Small intestine (tissue), 7 donors: ENCODE results near the gene IWS1. TPM values are rescaled to one million over a fixed set of nuclear protein-coding genes. Genes with fewer than 3 reads are reported as not detected.
"Not testable (repeated sequence)": the region's sequence is repeated elsewhere in the genome, so short reads cannot be mapped to it uniquely, and the experiment has no call there.

Experiments used
- DNase-seq, 2 donors: peaks; one replicate each; pipeline versions ENCODE4 v3.0.0 to v3.0.0-alpha.2; 2013
- FAIRE-seq: peaks from 2 replicates; lab custom pipeline; 2012; peaks lifted over from hg19 to GRCh38; lab: Jason Lieb, UNC
- H3K27ac ChIP-seq, 3 donors: one replicate each; pipeline ENCODE4 v1.5.1; 2013; ENCODE audit warnings: low read length in 2 of 3, mild to moderate bottlenecking in 2 of 3, control low read depth in 1 of 3, inconsistent platforms in 1 of 3, low read depth in 1 of 3, moderate library complexity in 1 of 3
- H3K27me3 ChIP-seq, 3 donors: one replicate each; pipeline ENCODE4 v1.6.1; 2013; ENCODE audit warnings: low read length in 3 of 3, inconsistent platforms in 1 of 3; ENCODE audit not compliant: control insufficient read depth in 3 of 3, insufficient read depth in 3 of 3
- H3K36me3 ChIP-seq, 3 donors: one replicate each; pipeline ENCODE4 v1.6.1; 2013; ENCODE audit warnings: low read length in 3 of 3, inconsistent platforms in 1 of 3, low read depth in 1 of 3, mild to moderate bottlenecking in 1 of 3, moderate library complexity in 1 of 3; ENCODE audit not compliant: control insufficient read depth in 3 of 3, insufficient read depth in 2 of 3
- H3K4me1 ChIP-seq, 3 donors: one replicate each; pipeline ENCODE4 v1.6.1; 2013; ENCODE audit warnings: low read length in 2 of 3, inconsistent platforms in 1 of 3, low read depth in 1 of 3, mild to moderate bottlenecking in 1 of 3, moderate library complexity in 1 of 3; ENCODE audit not compliant: control insufficient read depth in 3 of 3, insufficient read depth in 2 of 3
- H3K4me3 ChIP-seq, 3 donors: one replicate each; pipeline ENCODE4 v1.5.1; 2013; ENCODE audit warnings: low read length in 3 of 3, control low read depth in 1 of 3, inconsistent platforms in 1 of 3, low read depth in 1 of 3, mild to moderate bottlenecking in 1 of 3, moderate library complexity in 1 of 3
- H3K9me3 ChIP-seq, 2 donors: one replicate each; pipeline ENCODE4 v1.6.1; 2013; ENCODE audit warnings: low read depth in 1 of 2, low read length in 1 of 2; ENCODE audit not compliant: control insufficient read depth in 2 of 2, insufficient read depth in 1 of 2
- WGBS, 3 donors: extraction: QIAGEN DNeasy Blood & Tissue Kit; methylation state at CpG; one replicate each; pipeline ENCODE4 v1.1.7; 2013; 5-methylcytosine and 5-hydroxymethylcytosine counted together
- polyA plus RNA-seq, 4 donors: library from polyadenylated mRNA; stranded (reverse) in 3 of 4; unstranded in 1 of 4; fragments of 200-250 nt in 3 of 4; fragments of 120-200 nt in 1 of 4; gene quantifications; one replicate each; pipeline versions ENCODE4 v1.2.1 to v1.2.3, GENCODE V29; 2013
- donor health status: healthy with polysubstance abuse.
- donor health status: control.
- donor health status: control.
- donor health status: Bipolar disorder and iron deficiency.
- donor health status: healthy.

IWS1 gene
- polyA plus RNA-seq, 4 donors = 23.3 to 53.0 (median 47.8) TPM

DNA sequence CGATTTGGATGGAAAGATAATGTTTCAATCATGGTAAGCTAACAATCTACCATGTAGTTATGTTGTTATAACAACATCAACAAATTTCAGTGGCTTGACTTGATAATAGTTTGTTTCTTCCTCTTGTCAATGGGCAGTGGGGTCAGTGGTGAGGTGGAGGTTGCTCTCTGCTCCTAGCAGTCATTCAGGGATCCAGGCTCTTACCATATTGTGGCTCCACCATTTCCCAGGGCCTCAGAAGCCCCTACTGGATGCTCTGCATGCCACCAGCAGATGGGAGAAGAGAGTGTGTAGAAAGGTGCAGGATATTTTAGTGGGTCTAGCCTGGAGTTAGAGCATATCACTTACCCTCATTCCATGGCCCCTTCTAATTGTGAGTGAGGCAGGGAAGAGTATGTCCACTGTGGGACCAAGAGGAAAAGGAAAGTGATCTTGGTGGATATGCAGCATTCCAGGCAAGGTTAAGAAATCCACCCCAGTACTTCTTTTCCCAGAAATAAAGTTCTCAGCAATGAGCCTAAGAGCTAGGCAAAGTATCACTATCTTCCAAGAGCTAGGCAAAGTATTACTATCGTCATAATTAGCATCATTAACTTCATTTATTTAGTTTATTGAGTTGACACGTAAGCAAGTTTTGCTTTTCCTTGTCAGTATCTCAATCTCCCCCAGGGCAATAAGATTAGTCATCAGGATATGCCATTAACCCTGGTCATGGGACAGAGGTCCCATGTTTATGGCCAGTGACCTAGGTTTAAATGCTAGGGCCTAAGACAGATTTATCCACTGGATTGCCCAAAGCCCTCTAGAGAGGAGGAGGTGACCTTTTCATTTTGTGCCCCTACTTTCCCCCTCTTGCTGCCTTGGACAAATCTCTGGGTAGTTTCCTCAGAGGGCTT, 4.2 kb upstream of the IWS1 start:
- Histone ChIP-seq H3K27me3 (no peaks in the 10 kb centered on the region), H3K4me1 (peaks cover 4 to 47% (median 22%) of the 10 kb centered on the region in 3 donors), H3K27ac (peak overlapping the region; percentile 78 to 86 (median 81)), H3K36me3 (no peaks in the 10 kb centered on the region), H3K9me3 (peaks cover 0 to 9% of the 10 kb centered on the region in 2 donors), H3K4me3 (no peak overlapping the region)
- DNase-seq = peak; percentile 76 to 93
- WGBS, 3 donors = 21 to 59% (median 41%) methylated on average over 3 of the region's 3 CpGs
- FAIRE-seq = no peak

- H3K27ac ChIP-seq, DNase-seq, FAIRE-seq, H3K4me3 ChIP-seq, H3K36me3 ChIP-seq, H3K9me3 ChIP-seq, H3K27me3 ChIP-seq: not testable (repeated sequence)
- H3K4me1 ChIP-seq = peaks cover 6 to 38% (median 19%) of the 10 kb centered on the region in 3 donors
- WGBS, 3 donors = 92% methylated on average over 2 of the region's 2 CpGs
Measured at GRCh38 chr2:127529416-127529815, 3.1 kb upstream of the IWS1 start.

DNA sequence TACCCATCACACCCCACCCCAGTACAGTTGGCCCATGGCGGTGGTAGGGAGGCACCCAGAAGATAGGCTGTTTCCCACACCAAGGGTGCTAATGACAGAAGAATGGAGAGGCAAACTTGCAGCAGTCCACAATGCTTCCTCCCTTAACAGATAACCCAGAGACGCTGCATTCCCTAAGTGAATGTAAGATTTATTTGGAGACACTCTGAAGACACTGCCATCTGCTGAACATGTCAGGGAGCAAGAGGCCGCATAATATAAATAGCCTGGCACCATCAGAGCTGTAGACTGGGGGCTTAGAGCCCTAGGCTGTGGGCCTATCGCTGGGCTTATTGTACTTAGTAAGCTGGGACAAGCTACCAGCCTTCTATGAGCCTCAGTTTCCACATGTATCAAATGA, 2.2 kb upstream of the IWS1 start:
- Histone ChIP-seq H3K36me3 (peaks cover 0 to 2% (median 0%) of the 10 kb centered on the region in 3 donors), H3K27ac (peak overlapping the region in 2 of 3 donors; percentile 96 to 99), H3K9me3 (peaks cover 0 to 6% of the 10 kb centered on the region in 2 donors), H3K4me1 (peaks cover 4 to 36% (median 15%) of the 10 kb centered on the region in 3 donors), H3K27me3 (no peaks in the 10 kb centered on the region), H3K4me3 (no peak overlapping the region)
- WGBS, 3 donors = 64 to 79% (median 71%) methylated on average over 4 of the region's 4 CpGs
- FAIRE-seq (no peak), DNase-seq (no peak)

GRCh38 chr2:127527001-127527804, 914 bp upstream of the IWS1 start:
- no peak for FAIRE-seq
- DNase-seq = peak; percentile 84
- Histone ChIP-seq H3K4me3 (peak overlapping the region; percentile 11 to 96 (median 89)), H3K36me3 (peaks cover 0 to 6% (median 0%) of the 10 kb centered on the region in 3 donors), H3K9me3 (peaks cover 0 to 6% of the 10 kb centered on the region in 2 donors), H3K27me3 (no peaks in the 10 kb centered on the region), H3K27ac (peak overlapping the region; percentile 96 to 99 (median 99)), H3K4me1 (peaks cover 4 to 36% (median 10%) of the 10 kb centered on the region in 3 donors)
- WGBS, 3 donors = 8 to 18% (median 13%) methylated on average over 13 of the region's 13 CpGs

GRCh38 chr2:127525691-127526131, 578 bp downstream of the IWS1 start:
- FAIRE-seq = no peak
- WGBS, 3 donors = 0 to 1% (median 0%) methylated on average over 19 of the region's 19 CpGs

GRCh38 chr2:127524198-127524834, 2.0 kb downstream of the IWS1 start:
- FAIRE-seq, DNase-seq, H3K9me3 ChIP-seq, H3K27ac ChIP-seq, H3K27me3 ChIP-seq: not testable (repeated sequence)
- H3K4me3 ChIP-seq = peak overlapping the region in 1 of 3 donors; percentile 96
- WGBS, 3 donors = 89 to 93% (median 91%) methylated on average over 7 of the region's 7 CpGs
- peaks cover 4 to 14% (median 7%) of the 10 kb centered on the region in 3 donors for H3K36me3 ChIP-seq
- H3K4me1 ChIP-seq = peaks cover 4 to 19% (median 5%) of the 10 kb centered on the region in 3 donors

More at GRCh38 chr2:127525691-127526131, 578 bp downstream of the IWS1 start:
- Histone ChIP-seq H3K36me3 (peaks cover 2 to 9% (median 3%) of the 10 kb centered on the region in 3 donors), H3K4me1 (peaks cover 4 to 25% (median 5%) of the 10 kb centered on the region in 3 donors), H3K27ac (peak overlapping the region; percentile 96 to 99 (median 99)), H3K9me3 (peaks cover 0 to 6% of the 10 kb centered on the region in 2 donors), H3K4me3 (peak overlapping the region; percentile 89 to 97 (median 96)), H3K27me3 (no peaks in the 10 kb centered on the region)
- DNase-seq = peak; percentile 40 to 66

DNA sequence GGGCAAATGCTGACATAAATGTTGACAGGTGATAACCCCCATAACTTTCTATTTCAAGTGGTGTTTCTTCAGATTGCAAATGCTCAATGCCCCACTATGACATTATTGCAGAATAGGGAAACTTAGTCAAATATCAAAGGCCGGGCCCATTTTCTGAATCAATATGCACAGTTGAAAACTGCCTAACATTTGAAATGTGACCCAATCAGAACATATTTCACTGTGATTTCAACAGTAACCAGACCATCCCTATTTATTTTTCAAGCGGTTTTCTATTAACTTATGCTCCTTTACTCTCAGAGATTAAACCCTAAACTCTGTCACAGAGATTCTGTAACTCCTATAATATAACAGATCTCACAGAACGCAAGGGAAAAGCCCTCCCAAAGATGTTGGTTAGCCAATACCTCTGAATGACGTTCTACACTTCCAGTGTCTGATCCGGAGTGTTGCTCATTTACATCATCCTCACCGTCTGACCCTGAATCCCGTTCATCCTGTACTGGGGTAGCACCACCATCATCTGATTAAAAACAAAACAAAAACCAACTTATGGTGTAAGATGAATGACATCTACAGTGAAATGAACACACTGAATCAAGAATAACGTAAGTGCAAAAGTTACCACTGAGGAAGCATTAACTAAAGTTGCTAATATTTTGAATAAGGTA, 2.9 kb downstream of the IWS1 start:
- Histone ChIP-seq H3K4me1 (peaks cover 4 to 14% (median 5%) of the 10 kb centered on the region in 3 donors), H3K4me3 (no peak overlapping the region), H3K27me3 (no peaks in the 10 kb centered on the region), H3K36me3 (peaks cover 4 to 17% (median 7%) of the 10 kb centered on the region in 3 donors), H3K9me3 (no peaks in the 10 kb centered on the region), H3K27ac (no peak overlapping the region)
- no peak for FAIRE-seq
- no peak for DNase-seq
- 71 to 78% (median 73%) methylated on average over 8 of the region's 8 CpGs for WGBS, 3 donors
